ENCODE measurements around the gene PTGES3.

DNA sequence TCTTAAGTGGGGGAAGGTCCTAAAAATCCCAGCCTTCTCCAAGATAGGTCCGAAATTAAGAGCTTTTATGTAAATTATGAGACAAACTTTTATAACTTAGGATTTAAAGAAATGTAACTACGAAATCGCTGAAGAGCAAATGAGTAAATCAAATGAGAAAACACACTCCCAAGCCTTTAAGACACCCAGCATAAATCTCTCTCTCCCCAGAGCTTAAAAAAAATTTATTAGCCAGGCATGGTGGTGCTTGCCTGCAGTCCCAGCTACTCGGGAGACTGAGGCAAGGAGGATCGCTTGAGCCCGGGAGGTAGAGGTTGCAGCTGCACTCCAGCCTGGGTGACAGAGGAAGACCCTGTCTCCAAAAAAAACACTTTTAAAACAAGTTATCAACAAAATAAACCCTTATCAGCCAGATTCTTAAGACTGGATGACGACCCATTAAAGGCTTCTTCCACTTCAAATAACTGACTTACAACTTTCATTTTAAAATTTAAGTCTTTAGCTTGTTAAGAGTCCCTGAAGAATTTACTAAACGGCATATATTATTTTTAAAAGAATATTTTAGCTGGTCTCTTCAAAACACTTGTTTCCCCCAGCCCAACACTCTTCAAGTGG lies 3.2 kb downstream of the PTGES3 start:
- TF ChIP-seq, protein P1, sequence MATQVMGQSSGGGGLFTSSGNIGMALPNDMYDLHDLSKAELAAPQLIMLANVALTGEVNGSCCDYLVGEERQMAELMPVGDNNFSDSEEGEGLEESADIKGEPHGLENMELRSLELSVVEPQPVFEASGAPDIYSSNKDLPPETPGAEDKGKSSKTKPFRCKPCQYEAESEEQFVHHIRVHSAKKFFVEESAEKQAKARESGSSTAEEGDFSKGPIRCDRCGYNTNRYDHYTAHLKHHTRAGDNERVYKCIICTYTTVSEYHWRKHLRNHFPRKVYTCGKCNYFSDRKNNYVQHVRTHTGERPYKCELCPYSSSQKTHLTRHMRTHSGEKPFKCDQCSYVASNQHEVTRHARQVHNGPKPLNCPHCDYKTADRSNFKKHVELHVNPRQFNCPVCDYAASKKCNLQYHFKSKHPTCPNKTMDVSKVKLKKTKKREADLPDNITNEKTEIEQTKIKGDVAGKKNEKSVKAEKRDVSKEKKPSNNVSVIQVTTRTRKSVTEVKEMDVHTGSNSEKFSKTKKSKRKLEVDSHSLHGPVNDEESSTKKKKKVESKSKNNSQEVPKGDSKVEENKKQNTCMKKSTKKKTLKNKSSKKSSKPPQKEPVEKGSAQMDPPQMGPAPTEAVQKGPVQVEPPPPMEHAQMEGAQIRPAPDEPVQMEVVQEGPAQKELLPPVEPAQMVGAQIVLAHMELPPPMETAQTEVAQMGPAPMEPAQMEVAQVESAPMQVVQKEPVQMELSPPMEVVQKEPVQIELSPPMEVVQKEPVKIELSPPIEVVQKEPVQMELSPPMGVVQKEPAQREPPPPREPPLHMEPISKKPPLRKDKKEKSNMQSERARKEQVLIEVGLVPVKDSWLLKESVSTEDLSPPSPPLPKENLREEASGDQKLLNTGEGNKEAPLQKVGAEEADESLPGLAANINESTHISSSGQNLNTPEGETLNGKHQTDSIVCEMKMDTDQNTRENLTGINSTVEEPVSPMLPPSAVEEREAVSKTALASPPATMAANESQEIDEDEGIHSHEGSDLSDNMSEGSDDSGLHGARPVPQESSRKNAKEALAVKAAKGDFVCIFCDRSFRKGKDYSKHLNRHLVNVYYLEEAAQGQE (IDR thresholded peaks at IDR 0.05; ENCODE audit: low read depth), result no peak
- TF ChIP-seq POLR2AphosphoS5 (IDR thresholded peaks at IDR 0.05; ENCODE audit: low read depth, low read length) (no peak), EZH2phosphoT487 (IDR thresholded peaks at IDR 0.05; ENCODE audit: borderline replicate concordance) (no peak), JUND (IDR thresholded peaks at IDR 0.05) (no peak), POLR2A (IDR thresholded peaks at IDR 0.05; ENCODE audit: borderline replicate concordance, extremely low read depth, insufficient read depth, insufficient read length) (no peak), FOSL1 (IDR thresholded peaks at IDR 0.05; ENCODE audit: low read depth) (no peak), ELF1 (IDR thresholded peaks at IDR 0.05; ENCODE audit: borderline replicate concordance, low read depth) (no peak), RAD21 (IDR thresholded peaks at IDR 0.05; ENCODE audit: low read depth) (no peak)
- TF ChIP-seq, protein P2, sequence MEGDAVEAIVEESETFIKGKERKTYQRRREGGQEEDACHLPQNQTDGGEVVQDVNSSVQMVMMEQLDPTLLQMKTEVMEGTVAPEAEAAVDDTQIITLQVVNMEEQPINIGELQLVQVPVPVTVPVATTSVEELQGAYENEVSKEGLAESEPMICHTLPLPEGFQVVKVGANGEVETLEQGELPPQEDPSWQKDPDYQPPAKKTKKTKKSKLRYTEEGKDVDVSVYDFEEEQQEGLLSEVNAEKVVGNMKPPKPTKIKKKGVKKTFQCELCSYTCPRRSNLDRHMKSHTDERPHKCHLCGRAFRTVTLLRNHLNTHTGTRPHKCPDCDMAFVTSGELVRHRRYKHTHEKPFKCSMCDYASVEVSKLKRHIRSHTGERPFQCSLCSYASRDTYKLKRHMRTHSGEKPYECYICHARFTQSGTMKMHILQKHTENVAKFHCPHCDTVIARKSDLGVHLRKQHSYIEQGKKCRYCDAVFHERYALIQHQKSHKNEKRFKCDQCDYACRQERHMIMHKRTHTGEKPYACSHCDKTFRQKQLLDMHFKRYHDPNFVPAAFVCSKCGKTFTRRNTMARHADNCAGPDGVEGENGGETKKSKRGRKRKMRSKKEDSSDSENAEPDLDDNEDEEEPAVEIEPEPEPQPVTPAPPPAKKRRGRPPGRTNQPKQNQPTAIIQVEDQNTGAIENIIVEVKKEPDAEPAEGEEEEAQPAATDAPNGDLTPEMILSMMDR (IDR thresholded peaks at IDR 0.05 in 2 of 3, conservative IDR thresholded peaks at IDR 0.05 in 1 of 3; ENCODE audit: borderline replicate concordance in 1 of 3, insufficient read depth in 1 of 3, low read depth in 2 of 3, low read length in 2 of 3), result no peak
- TF ChIP-seq, protein P3, sequence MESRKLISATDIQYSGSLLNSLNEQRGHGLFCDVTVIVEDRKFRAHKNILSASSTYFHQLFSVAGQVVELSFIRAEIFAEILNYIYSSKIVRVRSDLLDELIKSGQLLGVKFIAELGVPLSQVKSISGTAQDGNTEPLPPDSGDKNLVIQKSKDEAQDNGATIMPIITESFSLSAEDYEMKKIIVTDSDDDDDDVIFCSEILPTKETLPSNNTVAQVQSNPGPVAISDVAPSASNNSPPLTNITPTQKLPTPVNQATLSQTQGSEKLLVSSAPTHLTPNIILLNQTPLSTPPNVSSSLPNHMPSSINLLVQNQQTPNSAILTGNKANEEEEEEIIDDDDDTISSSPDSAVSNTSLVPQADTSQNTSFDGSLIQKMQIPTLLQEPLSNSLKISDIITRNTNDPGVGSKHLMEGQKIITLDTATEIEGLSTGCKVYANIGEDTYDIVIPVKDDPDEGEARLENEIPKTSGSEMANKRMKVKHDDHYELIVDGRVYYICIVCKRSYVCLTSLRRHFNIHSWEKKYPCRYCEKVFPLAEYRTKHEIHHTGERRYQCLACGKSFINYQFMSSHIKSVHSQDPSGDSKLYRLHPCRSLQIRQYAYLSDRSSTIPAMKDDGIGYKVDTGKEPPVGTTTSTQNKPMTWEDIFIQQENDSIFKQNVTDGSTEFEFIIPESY (IDR thresholded peaks at IDR 0.05; ENCODE audit: extremely low read depth, insufficient replicate concordance, low read length), result no peak
